ENCODE measurements around the gene TFF3. TPM values are rescaled to one million over a fixed set of nuclear protein-coding genes. Genes with fewer than 3 reads are reported as not detected.
A peak's percentile ranks its signal among the peaks of the same experiment; 100 is the strongest.

The TFF3 gene
- total RNA-seq, 1 donor: not detected

DNA sequence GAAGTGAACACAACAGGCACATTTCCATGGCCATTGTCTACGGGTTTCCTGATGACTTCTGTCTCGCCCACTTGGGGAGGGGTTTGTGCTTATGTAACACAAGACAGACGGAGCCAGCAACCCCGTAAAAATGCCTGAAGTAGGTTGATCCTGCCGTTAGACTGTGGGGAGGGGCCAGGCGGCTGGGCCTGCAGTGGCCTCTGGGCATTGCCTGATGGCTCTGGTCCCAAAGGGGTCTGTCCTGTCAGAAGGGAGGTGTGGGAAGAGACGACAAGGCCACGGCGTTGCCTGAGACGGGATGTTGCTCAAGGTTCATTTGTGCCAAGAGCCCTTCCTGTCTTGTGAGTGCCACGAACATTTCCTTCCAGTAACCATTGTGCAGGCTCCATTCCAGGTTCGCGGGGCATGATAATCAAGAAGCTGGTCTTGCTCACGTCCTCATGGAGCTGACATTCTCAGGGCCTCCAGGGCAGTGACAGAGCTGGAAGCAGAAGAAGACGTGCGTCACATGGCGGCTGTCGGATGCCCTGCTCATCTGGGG is 51.5 kb downstream of the TFF3 start:
- no peak overlapping the region for H3K4me3 ChIP-seq (ENCODE audit: low read depth, low read length)
- peak; percentile 18 for DNase-seq (ENCODE audit: low read depth)
- TF ChIP-seq, protein P1, sequence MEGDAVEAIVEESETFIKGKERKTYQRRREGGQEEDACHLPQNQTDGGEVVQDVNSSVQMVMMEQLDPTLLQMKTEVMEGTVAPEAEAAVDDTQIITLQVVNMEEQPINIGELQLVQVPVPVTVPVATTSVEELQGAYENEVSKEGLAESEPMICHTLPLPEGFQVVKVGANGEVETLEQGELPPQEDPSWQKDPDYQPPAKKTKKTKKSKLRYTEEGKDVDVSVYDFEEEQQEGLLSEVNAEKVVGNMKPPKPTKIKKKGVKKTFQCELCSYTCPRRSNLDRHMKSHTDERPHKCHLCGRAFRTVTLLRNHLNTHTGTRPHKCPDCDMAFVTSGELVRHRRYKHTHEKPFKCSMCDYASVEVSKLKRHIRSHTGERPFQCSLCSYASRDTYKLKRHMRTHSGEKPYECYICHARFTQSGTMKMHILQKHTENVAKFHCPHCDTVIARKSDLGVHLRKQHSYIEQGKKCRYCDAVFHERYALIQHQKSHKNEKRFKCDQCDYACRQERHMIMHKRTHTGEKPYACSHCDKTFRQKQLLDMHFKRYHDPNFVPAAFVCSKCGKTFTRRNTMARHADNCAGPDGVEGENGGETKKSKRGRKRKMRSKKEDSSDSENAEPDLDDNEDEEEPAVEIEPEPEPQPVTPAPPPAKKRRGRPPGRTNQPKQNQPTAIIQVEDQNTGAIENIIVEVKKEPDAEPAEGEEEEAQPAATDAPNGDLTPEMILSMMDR (IDR thresholded peaks at IDR 0.05; ENCODE audit: insufficient read depth, low read length): no peak

DNA sequence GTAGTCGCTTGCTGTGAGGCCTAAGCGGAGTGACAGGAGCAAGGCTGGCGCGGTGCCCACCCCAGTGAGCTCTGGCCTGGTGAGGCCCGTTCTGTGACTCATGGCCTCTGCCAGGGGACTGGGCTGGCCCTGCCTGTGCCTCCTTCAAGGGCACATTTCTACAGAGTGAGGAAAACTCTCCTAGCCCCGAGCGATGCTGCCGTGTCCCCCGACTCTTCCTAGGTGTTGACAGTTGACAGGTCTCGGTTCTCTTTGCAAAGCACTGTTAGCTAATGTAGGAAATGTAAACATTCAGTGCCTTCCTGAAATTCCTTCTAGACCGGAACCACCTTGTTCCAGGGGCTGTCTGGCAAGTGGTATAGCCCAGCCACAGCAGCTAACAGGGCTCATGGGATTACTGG is 52.4 kb downstream of the TFF3 start:
- no peak overlapping the region for H3K4me3 ChIP-seq (ENCODE audit: low read depth, low read length)
- DNase-seq (ENCODE audit: low read depth): peak; percentile 4
- TF ChIP-seq, protein P1 (IDR thresholded peaks at IDR 0.05; ENCODE audit: insufficient read depth, low read length): no peak

DNA sequence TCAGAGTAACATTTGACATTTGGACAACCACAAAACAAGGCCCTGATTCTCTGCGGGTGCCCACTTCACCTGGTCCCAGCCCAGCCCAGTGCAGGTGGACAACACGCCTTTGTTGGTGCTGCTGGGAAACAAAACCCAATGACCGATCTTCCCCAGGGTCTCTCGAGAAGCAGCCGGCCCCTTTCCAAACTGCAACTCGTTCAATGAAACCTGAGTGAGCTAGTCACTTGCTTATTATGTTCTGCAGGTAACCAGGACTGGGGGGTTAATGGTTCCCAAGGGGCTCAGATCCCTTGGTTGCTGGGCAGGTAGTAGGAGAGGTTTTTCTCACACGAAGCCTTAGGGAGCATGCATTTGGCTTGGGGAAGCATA is 53.4 kb downstream of the TFF3 start:
- no peak overlapping the region for H3K4me3 ChIP-seq (ENCODE audit: low read depth, low read length)
- DNase-seq (ENCODE audit: low read depth): no peak
- TF ChIP-seq, protein P1 (IDR thresholded peaks at IDR 0.05; ENCODE audit: insufficient read depth, low read length): no peak

Other genes starting within 250 kb of the TFF3 start
- not detected in 2 replicates for gene UMODL1, start 244.1 kb downstream of the TFF3 start, total RNA-seq (ENCODE audit: low replicate concordance)
- 0.08 and 0.09 TPM in 2 replicates for gene ABCG1, start 96.3 kb downstream of the TFF3 start, total RNA-seq (ENCODE audit: low replicate concordance)
- gene TFF2, start 35.6 kb upstream of the TFF3 start, total RNA-seq (ENCODE audit: low replicate concordance): not detected in 2 replicates
- gene TFF1, start 51.1 kb upstream of the TFF3 start, total RNA-seq (ENCODE audit: low replicate concordance): not detected in 2 replicates
- not detected in 2 replicates for gene TMPRSS3, start 80.6 kb upstream of the TFF3 start, total RNA-seq (ENCODE audit: low replicate concordance)
- not detected in 2 replicates for gene UBASH3A, start 88.5 kb upstream of the TFF3 start, total RNA-seq (ENCODE audit: low replicate concordance)
- gene RSPH1, start 180.8 kb upstream of the TFF3 start, total RNA-seq (ENCODE audit: low replicate concordance): 0.16 TPM in 1 of 2 replicates, not detected in the other
- gene SLC37A1, start 198.4 kb upstream of the TFF3 start, total RNA-seq (ENCODE audit: low replicate concordance): 0.27 and 2.5 TPM in 2 replicates